Activated CD8-positive, alpha-beta T cell treated with anti-CD3 and anti-CD28 coated beads for 36 hours (primary cell): Measurements from ENCODE around the gene COL13A1. TPM values are rescaled to one million over a fixed set of nuclear protein-coding genes. Genes with fewer than 3 reads are reported as not detected.

Experiments used
- ATAC-seq: fragments of 200-7000 bp; cut with Tn5 transposase; one replicate; pipeline ENCODE4 v1.10.0; 2021; ENCODE audit warnings: mild to moderate bottlenecking, moderate library complexity
- CTCF ChIA-PET: fragments of 350-600 bp; sonication (Branson Sonifier 250); formaldehyde crosslinking; loops from one replicate; lab custom pipeline; 2021; ENCODE audit warnings: antibody characterized with exemption; lab: Charles Lee
- POLR2A ChIA-PET: fragments of 350-600 bp; sonication (Branson Sonifier 250); formaldehyde crosslinking; loops from one replicate; lab custom pipeline; 2021; ENCODE audit warnings: antibody characterized with exemption; lab: Charles Lee
- DNase-seq: peaks from one replicate; pipeline ENCODE4 v3.0.0-alpha.2; 2020
- H3K27ac Mint-ChIP-seq: one replicate; pipeline ENCODE4 v1.8.0; 2021; ENCODE audit warnings: mild to moderate bottlenecking, mixed read lengths
- H3K27me3 Mint-ChIP-seq: one replicate; pipeline ENCODE4 v1.8.0; 2021; ENCODE audit warnings: mixed read lengths
- H3K36me3 Mint-ChIP-seq: one replicate; pipeline ENCODE4 v1.8.0; 2021; ENCODE audit warnings: low read depth, mixed read lengths
- H3K4me1 Mint-ChIP-seq: one replicate; pipeline ENCODE4 v1.8.0; 2021; ENCODE audit warnings: low read depth, mixed read lengths
- H3K4me3 Mint-ChIP-seq: one replicate; pipeline ENCODE4 v1.8.0; 2021; ENCODE audit warnings: mild to moderate bottlenecking, moderate library complexity, mixed read lengths
- H3K9me3 Mint-ChIP-seq: one replicate; pipeline ENCODE4 v1.8.0; 2021; ENCODE audit warnings: mixed read lengths
- intact Hi-C: fragments of 100-400 bp; cut with micrococcal nuclease; formaldehyde crosslinking; loops from one replicate; pipeline ENCODE4 v1.10.0; 2022
- total RNA-seq, 2 experiments: library from RNA; stranded (reverse); gene quantifications; one replicate each; pipeline ENCODE4 v1.2.3, GENCODE V29; 2021
- TF ChIP-seq, protein P1 (sequence below): fragments of 200-600 bp; IDR thresholded peaks from one replicate; pipeline ENCODE4 v1.8.0; 2022; ENCODE audit warnings: antibody characterized with exemption, mild to moderate bottlenecking

Gene COL13A1
- total RNA-seq, 2 experiments from 2014 or later = not detected

DNA sequence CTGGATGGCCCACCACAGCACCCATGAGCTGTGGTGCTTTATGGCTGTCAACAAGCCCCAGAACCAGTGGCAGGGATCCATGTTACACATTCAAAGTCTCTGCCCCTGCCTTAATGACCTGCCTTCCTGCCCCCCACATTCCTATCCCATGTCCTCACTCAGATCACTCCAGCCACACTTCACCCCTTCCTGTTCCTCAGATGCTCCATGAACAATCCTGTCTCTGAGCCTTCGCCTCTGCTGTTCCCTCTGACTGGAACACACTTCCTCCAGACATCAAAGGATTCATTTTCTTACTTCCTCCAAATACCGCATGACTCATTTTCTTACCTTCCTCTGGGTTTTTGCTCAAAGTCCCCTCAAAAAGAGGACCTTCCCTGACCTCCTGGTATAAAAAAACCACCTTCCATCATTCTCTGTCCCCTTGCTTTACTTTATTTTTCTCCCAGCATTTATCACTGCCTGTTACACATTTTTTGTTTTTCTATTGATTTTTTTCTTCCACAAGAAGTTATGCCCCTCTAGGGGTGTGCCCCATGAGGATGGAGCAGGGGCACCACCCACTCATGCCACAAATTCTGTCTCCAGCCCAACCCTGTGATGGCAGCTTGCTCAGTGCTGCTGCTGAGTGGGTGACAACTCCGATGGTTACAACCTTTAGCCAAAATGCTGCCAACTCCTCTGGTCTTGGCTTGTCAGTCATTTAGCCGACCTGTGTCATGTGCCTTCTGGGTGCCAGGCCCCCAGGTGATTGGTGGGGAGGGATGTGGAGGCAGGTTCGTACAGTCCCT is 18.2 kb downstream of the COL13A1 start:
- Mint-ChIP-seq H3K4me3 (no peak overlapping the region), H3K27me3 (peaks cover 10% of the 10 kb centered on the region), H3K9me3 (peaks cover 5% of the 10 kb centered on the region), H3K4me1 (peaks cover 18% of the 10 kb centered on the region), H3K27ac (no peak overlapping the region), H3K36me3 (no peaks in the 10 kb centered on the region)
- DNase-seq (peak; percentile 15), ATAC-seq (peak; percentile 60)
- ChIA-PET CTCF (no interaction called here), POLR2A (no interaction called here)
- intact Hi-C loops = no loop called here
- TF ChIP-seq, protein P1, sequence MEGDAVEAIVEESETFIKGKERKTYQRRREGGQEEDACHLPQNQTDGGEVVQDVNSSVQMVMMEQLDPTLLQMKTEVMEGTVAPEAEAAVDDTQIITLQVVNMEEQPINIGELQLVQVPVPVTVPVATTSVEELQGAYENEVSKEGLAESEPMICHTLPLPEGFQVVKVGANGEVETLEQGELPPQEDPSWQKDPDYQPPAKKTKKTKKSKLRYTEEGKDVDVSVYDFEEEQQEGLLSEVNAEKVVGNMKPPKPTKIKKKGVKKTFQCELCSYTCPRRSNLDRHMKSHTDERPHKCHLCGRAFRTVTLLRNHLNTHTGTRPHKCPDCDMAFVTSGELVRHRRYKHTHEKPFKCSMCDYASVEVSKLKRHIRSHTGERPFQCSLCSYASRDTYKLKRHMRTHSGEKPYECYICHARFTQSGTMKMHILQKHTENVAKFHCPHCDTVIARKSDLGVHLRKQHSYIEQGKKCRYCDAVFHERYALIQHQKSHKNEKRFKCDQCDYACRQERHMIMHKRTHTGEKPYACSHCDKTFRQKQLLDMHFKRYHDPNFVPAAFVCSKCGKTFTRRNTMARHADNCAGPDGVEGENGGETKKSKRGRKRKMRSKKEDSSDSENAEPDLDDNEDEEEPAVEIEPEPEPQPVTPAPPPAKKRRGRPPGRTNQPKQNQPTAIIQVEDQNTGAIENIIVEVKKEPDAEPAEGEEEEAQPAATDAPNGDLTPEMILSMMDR = no peak

DNA sequence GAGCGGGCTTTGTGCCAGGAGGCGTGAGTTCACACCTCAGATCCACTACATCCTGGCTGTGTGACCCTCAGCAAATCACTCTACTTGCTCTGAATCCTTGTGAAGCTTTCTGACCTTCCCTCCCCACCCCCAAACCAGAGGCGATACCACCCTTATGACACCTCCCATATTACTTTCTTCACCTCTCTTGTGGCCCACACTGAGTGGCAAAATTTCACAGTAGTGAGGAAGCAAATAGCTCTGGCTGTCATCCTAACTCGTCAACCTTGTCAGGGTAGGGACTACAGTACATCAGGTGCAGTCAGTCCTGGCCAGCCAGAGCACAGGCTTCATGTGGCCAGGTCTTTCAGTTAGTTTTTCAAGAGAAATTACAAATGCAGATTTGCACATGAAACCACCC is 19.1 kb downstream of the COL13A1 start:
- Mint-ChIP-seq H3K36me3 (no peaks in the 10 kb centered on the region), H3K27ac (no peak overlapping the region), H3K4me3 (no peak overlapping the region), H3K9me3 (peaks cover 5% of the 10 kb centered on the region), H3K27me3 (peaks cover 10% of the 10 kb centered on the region), H3K4me1 (peaks cover 18% of the 10 kb centered on the region)
- TF ChIP-seq, protein P1 = no peak
- POLR2A ChIA-PET = no interaction called here
- ATAC-seq = no peak
- CTCF ChIA-PET = no interaction called here
- intact Hi-C loops = no loop called here
- DNase-seq = no peak

DNA sequence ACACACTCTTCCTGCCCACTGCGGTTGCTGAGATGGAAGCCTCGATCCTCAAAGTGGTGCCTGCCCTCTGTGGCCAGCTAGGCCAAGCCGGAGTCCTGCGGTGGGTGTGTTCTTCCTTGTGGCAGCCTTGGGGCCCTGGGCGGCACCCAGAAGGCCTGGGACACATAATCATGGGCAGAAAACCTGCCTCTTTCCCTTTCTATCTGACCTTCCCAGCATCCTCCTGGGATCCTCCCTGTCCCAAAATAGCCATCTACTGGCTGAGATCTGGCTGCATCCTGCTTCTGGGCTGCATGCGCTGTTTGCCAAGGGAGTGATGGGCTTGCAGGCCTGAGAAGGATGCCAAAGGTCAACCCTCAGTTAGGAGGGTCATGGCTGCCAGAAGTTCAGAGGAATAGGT is 23.9 kb downstream of the COL13A1 start:
- ChIA-PET CTCF (interaction anchor here (1.2 kb wide), 1 partner anchor 133 kb away, joined by 3 read pairs; no protein-coding TSS in a partner anchor), POLR2A (no interaction called here)
- H3K4me1 Mint-ChIP-seq = peaks cover 3% of the 10 kb centered on the region
- DNase-seq (no peak), ATAC-seq (no peak)
- intact Hi-C loops = no loop called here
- no peaks in the 10 kb centered on the region for H3K9me3 Mint-ChIP-seq
- peaks cover 16% of the 10 kb centered on the region for H3K27me3 Mint-ChIP-seq
- H3K4me3 Mint-ChIP-seq = no peak overlapping the region
- TF ChIP-seq, protein P1 = no peak
- no peaks in the 10 kb centered on the region for H3K36me3 Mint-ChIP-seq
- H3K27ac Mint-ChIP-seq = no peak overlapping the region

DNA sequence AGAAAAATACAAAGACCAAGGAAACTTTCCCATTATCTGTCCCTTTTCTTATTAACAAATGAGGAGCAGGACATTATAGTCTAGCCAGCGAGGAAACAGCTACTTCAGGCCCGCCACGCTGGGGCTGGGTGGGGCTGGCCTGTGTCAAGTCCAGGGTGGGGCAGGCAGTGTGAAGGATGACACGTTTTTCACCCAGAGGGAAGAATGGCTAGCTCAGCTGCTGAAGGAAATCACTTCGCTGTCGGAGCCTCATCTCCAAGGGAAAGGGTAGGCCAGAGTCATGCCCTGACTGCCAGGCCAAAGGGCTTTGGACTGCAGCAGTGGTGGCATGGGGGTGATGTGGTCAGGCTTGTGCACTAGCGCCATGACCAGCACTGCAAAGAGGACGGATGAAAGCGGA is 24.4 kb downstream of the COL13A1 start:
- no peaks in the 10 kb centered on the region for H3K9me3 Mint-ChIP-seq
- ATAC-seq = no peak
- DNase-seq = no peak
- CTCF ChIA-PET = interaction anchor here (1.2 kb wide), 1 partner anchor 132 kb away, joined by 3 read pairs; no protein-coding TSS in a partner anchor
- no peaks in the 10 kb centered on the region for H3K36me3 Mint-ChIP-seq
- H3K27me3 Mint-ChIP-seq = peaks cover 18% of the 10 kb centered on the region
- TF ChIP-seq, protein P1 = no peak
- intact Hi-C loops = no loop called here
- no peak overlapping the region for H3K27ac Mint-ChIP-seq
- H3K4me1 Mint-ChIP-seq = no peaks in the 10 kb centered on the region
- POLR2A ChIA-PET = no interaction called here
- no peak overlapping the region for H3K4me3 Mint-ChIP-seq

DNA sequence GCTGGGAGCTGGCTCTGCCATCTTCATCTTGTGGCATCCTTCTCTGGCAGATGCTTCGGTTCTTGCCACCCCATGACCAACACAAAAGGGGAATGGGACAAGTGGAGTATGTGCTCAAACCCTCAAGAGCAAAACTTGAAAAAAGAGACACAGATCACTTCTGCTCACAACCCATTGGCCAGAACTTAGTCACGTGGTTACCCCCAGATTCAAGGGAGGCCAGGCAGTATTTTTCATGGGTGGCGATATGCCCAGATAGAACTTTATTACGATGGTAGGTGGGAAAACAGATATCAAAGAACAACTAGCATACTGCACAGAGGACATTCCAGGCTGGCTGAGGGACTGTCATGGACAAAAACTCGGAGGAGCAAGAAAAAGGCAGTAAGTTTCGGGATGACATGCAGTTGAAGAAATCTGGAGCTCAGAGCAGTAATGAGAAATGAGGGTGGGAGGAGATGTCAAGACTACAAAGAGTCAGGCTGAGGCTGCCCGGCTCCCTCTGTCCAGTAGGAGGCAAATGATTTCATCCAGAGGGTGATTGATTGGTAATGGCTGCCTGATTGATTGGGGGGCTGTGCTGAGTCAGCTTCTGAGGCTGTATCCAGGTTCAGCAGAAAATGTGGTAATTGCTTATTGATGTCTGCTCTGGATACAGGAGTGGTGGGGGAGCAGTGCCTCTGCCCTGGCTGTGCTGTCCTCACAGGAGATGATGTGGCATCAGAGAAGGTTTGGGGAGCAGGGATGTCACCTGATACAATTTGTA is 25.3 kb downstream of the COL13A1 start:
- Mint-ChIP-seq H3K9me3 (no peaks in the 10 kb centered on the region), H3K36me3 (no peaks in the 10 kb centered on the region), H3K27ac (no peak overlapping the region), H3K4me3 (no peak overlapping the region), H3K27me3 (peaks cover 18% of the 10 kb centered on the region), H3K4me1 (no peaks in the 10 kb centered on the region)
- intact Hi-C loops = no loop called here
- no peak for DNase-seq
- ATAC-seq = no peak
- TF ChIP-seq, protein P1 = no peak
- CTCF ChIA-PET = interaction anchor here (1.0 to 1.7 kb wide), 2 partner anchors 11 to 88 kb away, joined by 3 to 4 read pairs; no protein-coding TSS in a partner anchor
- POLR2A ChIA-PET = no interaction called here
